Stimulated activated CD4-positive, alpha-beta T cell treated with anti-CD3 and anti-CD28 coated beads, Interleukin-12 subunit alpha, Interleukin-12 subunit beta, amount 100 ng/mL, for 4 hours (primary cell): ENCODE data around the gene NDUFB10.
"Not testable (repeated sequence)": the region's sequence is repeated elsewhere in the genome, so short reads cannot be mapped to it uniquely, and the experiment has no call there.

ENCODE experiments used
- DNase-seq: peaks from one replicate; pipeline ENCODE4 v3.0.0-alpha.2; 2020

Gene NDUFB10

GRCh38 chr16:1926271-1926670 lies 33.1 kb upstream of the NDUFB10 start:
- DNase-seq = no peak

GRCh38 chr16:1929105-1929504 lies 30.2 kb upstream of the NDUFB10 start:
- DNase-seq = no peak

- DNase-seq = peak; percentile 94
These were observed 29.6 kb upstream of the NDUFB10 start for GRCh38 chr16:1929578-1930337.

GRCh38 chr16:1930338-1930720 lies 29.0 kb upstream of the NDUFB10 start:
- no peak for DNase-seq

GRCh38 chr16:1932050-1933028 lies 27.0 kb upstream of the NDUFB10 start:
- DNase-seq = no peak

- DNase-seq = no peak
These were observed 26.2 kb upstream of the NDUFB10 start for GRCh38 chr16:1933097-1933661.

- no peak for DNase-seq
These were observed 22.3 kb upstream of the NDUFB10 start for GRCh38 chr16:1936945-1937479.

GRCh38 chr16:1938316-1938715 lies 21.0 kb upstream of the NDUFB10 start:
- DNase-seq = no peak

GRCh38 chr16:1938910-1939309 lies 20.4 kb upstream of the NDUFB10 start:
- no peak for DNase-seq

- DNase-seq = not testable (repeated sequence)
These were observed 19.5 kb upstream of the NDUFB10 start for GRCh38 chr16:1939833-1940232.

GRCh38 chr16:1940273-1941161 lies 18.8 kb upstream of the NDUFB10 start:
- DNase-seq = no peak

GRCh38 chr16:1941162-1942046 lies 17.9 kb upstream of the NDUFB10 start:
- no peak for DNase-seq

- no peak for DNase-seq
These were observed 17.1 kb upstream of the NDUFB10 start for GRCh38 chr16:1942047-1942809.

- DNase-seq = peak; percentile 99
These were observed 16.3 kb upstream of the NDUFB10 start, which contains the start of gene MSRB1 for GRCh38 chr16:1942810-1943726. Gene MSRB1, minus strand, starts transcription at chr16:1943199. Its CDS starts 43 bp downstream, at chr16:1943156.

- DNase-seq = no peak
These were observed 14.6 kb upstream of the NDUFB10 start for GRCh38 chr16:1944612-1945199.

GRCh38 chr16:1945559-1946391 lies 13.6 kb upstream of the NDUFB10 start:
- DNase-seq = no peak

- no peak for DNase-seq
These were observed 12.6 kb upstream of the NDUFB10 start for GRCh38 chr16:1946495-1947368.
